Inflammatory macrophage treated with lipopolysaccharide for 4 hours (primary cell): ENCODE results near the gene RASA2.
A peak's percentile ranks its signal among the peaks of the same experiment; 100 is the strongest.

Source experiments
- DNase-seq: peaks from one replicate; pipeline ENCODE4 v3.0.0-alpha.2; 2020

Gene RASA2

GRCh38 chr3:141486746-141487520 is at the start of gene RASA2:
RASA2 (plus strand) TSS chr3:141487027; CDS start chr3:141487084, 57 bp downstream.
- peak; percentile 82 for DNase-seq

- DNase-seq, result no peak
These were observed 47.2 kb upstream of the RASA2 start for GRCh38 chr3:141439589-141439988.

GRCh38 chr3:141440942-141441341 is 45.9 kb upstream of the RASA2 start:
- DNase-seq, result no peak

- DNase-seq, result peak; percentile 85
These were observed 45.2 kb upstream of the RASA2 start for GRCh38 chr3:141441381-141442364.

- no peak for DNase-seq
These were observed 44.4 kb upstream of the RASA2 start for GRCh38 chr3:141442446-141442845.

GRCh38 chr3:141442914-141443313 is 43.9 kb upstream of the RASA2 start:
- no peak for DNase-seq

- no peak for DNase-seq
These were observed 42.1 kb upstream of the RASA2 start for GRCh38 chr3:141444586-141445285.

- no peak for DNase-seq
These were observed 40.8 kb upstream of the RASA2 start for GRCh38 chr3:141445990-141446389.

GRCh38 chr3:141446737-141447136 is 40.1 kb upstream of the RASA2 start:
- no peak for DNase-seq

GRCh38 chr3:141447383-141447782 is 39.4 kb upstream of the RASA2 start:
- DNase-seq, result no peak

- no peak for DNase-seq
These were observed 38.1 kb upstream of the RASA2 start for GRCh38 chr3:141448606-141449220.

GRCh38 chr3:141449424-141449823 is 37.4 kb upstream of the RASA2 start:
- DNase-seq, result no peak

- DNase-seq, result peak; percentile 8
These were observed 36.0 kb upstream of the RASA2 start for GRCh38 chr3:141450727-141451375.

GRCh38 chr3:141452045-141452444 is 34.8 kb upstream of the RASA2 start:
- peak; percentile 76 for DNase-seq

GRCh38 chr3:141452773-141453172 is 34.1 kb upstream of the RASA2 start:
- no peak for DNase-seq

GRCh38 chr3:141454054-141454453 is 32.8 kb upstream of the RASA2 start:
- no peak for DNase-seq

GRCh38 chr3:141454906-141455602 is 31.8 kb upstream of the RASA2 start:
- DNase-seq, result peak; percentile 69

- no peak for DNase-seq
These were observed 31.1 kb upstream of the RASA2 start for GRCh38 chr3:141455603-141456300.

GRCh38 chr3:141456301-141456625 is 30.6 kb upstream of the RASA2 start:
- no peak for DNase-seq

GRCh38 chr3:141457624-141458236 is 29.1 kb upstream of the RASA2 start:
- DNase-seq, result no peak

- DNase-seq, result no peak
These were observed 27.8 kb upstream of the RASA2 start for GRCh38 chr3:141459008-141459407.
